Measurements from ENCODE around the gene BAIAP2.

GRCh38 chr17:81163051-81163695 is 128.2 kb downstream of the BAIAP2 start:
- TF ChIP-seq CTCF (IDR thresholded peaks at IDR 0.05): no peak
- no peak for TF ChIP-seq POLR2A (IDR thresholded peaks at IDR 0.05)
